Progenitor cell of endocrine pancreas (in vitro differentiated cells): Measurements from ENCODE around the gene MRPL27. TPM values are rescaled to one million over a fixed set of nuclear protein-coding genes. Genes with fewer than 3 reads are reported as not detected.
A peak's percentile ranks its signal among the peaks of the same experiment; 100 is the strongest.

Experiments
- DNase-seq: peaks from one replicate; pipeline ENCODE4 v3.0.0; 2021; ENCODE audit warnings: low spot score; ENCODE audit not compliant: unreplicated experiment
- H3K27ac Mint-ChIP-seq: 2 replicates; pipeline ENCODE4 v1.8.0; 2021; ENCODE audit warnings: mild to moderate bottlenecking, moderate library complexity, mixed read lengths
- H3K27me3 Mint-ChIP-seq: 2 replicates; pipeline ENCODE4 v1.8.0; 2021; ENCODE audit warnings: mixed read lengths
- H3K36me3 Mint-ChIP-seq: 2 replicates; pipeline ENCODE4 v1.8.0; 2022; ENCODE audit warnings: mixed read lengths; ENCODE audit not compliant: insufficient read depth
- H3K4me1 Mint-ChIP-seq: 2 replicates; pipeline ENCODE4 v1.8.0; 2021; ENCODE audit warnings: low read depth, mixed read lengths
- H3K4me3 Mint-ChIP-seq: 2 replicates; pipeline ENCODE4 v1.8.0; 2021; ENCODE audit warnings: low read depth, mild to moderate bottlenecking, moderate library complexity, mixed read lengths
- H3K9me3 Mint-ChIP-seq: 2 replicates; pipeline ENCODE4 v1.8.0; 2021; ENCODE audit warnings: low read depth, mixed read lengths
- CTCF ChIP-seq: fragments of 200-600 bp; sonication (generic); IDR thresholded peaks from one replicate; pipeline ENCODE4 v1.5.0; 2021; ENCODE audit warnings: antibody characterized with exemption, mild to moderate bottlenecking; ENCODE audit not compliant: unreplicated experiment
- total RNA-seq: library from RNA; stranded (reverse); gene quantifications from 2 replicates; pipeline ENCODE4 v1.2.1, GENCODE V29; 2021

Gene MRPL27
- total RNA-seq, 1 donor from 2014 or later = 59.6 TPM

- Mint-ChIP-seq H3K27ac (peak overlapping the region; percentile 98), H3K4me1 (peaks cover 15% of the 10 kb centered on the region), H3K36me3 (peaks cover 1% of the 10 kb centered on the region), H3K27me3 (no peaks in the 10 kb centered on the region), H3K4me3 (peak overlapping the region; percentile 99), H3K9me3 (no peaks in the 10 kb centered on the region)
- DNase-seq = no peak
- TF ChIP-seq CTCF = no peak
Measured at GRCh38 chr17:50372222-50372757, 694 bp downstream of the MRPL27 start.

GRCh38 chr17:50371526-50371925 is 1.5 kb downstream of the MRPL27 start:
- H3K4me3 Mint-ChIP-seq = peak overlapping the region; percentile 99
- no peaks in the 10 kb centered on the region for H3K27me3 Mint-ChIP-seq
- peaks cover 15% of the 10 kb centered on the region for H3K4me1 Mint-ChIP-seq
- peaks cover 1% of the 10 kb centered on the region for H3K36me3 Mint-ChIP-seq
- no peak for DNase-seq
- H3K27ac Mint-ChIP-seq = no peak overlapping the region
- no peaks in the 10 kb centered on the region for H3K9me3 Mint-ChIP-seq
- TF ChIP-seq CTCF = no peak

GRCh38 chr17:50370052-50370451 is 2.9 kb downstream of the MRPL27 start:
- H3K27ac Mint-ChIP-seq = peak overlapping the region; percentile 77
- TF ChIP-seq CTCF = no peak
- H3K27me3 Mint-ChIP-seq = no peaks in the 10 kb centered on the region
- peaks cover 4% of the 10 kb centered on the region for H3K36me3 Mint-ChIP-seq
- no peak for DNase-seq
- H3K4me1 Mint-ChIP-seq = peaks cover 15% of the 10 kb centered on the region
- H3K9me3 Mint-ChIP-seq = no peaks in the 10 kb centered on the region
- H3K4me3 Mint-ChIP-seq = peak overlapping the region; percentile 4

- H3K4me1 Mint-ChIP-seq = peaks cover 17% of the 10 kb centered on the region
- peaks cover 4% of the 10 kb centered on the region for H3K36me3 Mint-ChIP-seq
- H3K4me3 Mint-ChIP-seq = no peak overlapping the region
- TF ChIP-seq CTCF = no peak
- no peaks in the 10 kb centered on the region for H3K27me3 Mint-ChIP-seq
- no peaks in the 10 kb centered on the region for H3K9me3 Mint-ChIP-seq
- H3K27ac Mint-ChIP-seq = no peak overlapping the region
- DNase-seq = no peak
Measured at GRCh38 chr17:50367401-50367800, 5.6 kb downstream of the MRPL27 start.

GRCh38 chr17:50365649-50366393 is 7.2 kb downstream of the MRPL27 start:
- Mint-ChIP-seq H3K27me3 (no peaks in the 10 kb centered on the region), H3K36me3 (peaks cover 6% of the 10 kb centered on the region), H3K4me3 (no peak overlapping the region), H3K9me3 (no peaks in the 10 kb centered on the region), H3K27ac (peak overlapping the region; percentile 59), H3K4me1 (peaks cover 17% of the 10 kb centered on the region)
- no peak for DNase-seq
- no peak for TF ChIP-seq CTCF
